Vagina (tissue), 2 donors: ENCODE measurements around the gene NAV2.
A peak's percentile ranks its signal among the peaks of the same experiment; 100 is the strongest.

ENCODE experiments used
- CTCF ChIP-seq, 3 experiments: fragments of 450-650 bp in 2 of 3; fragments of 200-600 bp in 1 of 3; sonication (generic) in 1 of 3; IDR thresholded peaks; one replicate each; pipeline ENCODE4 v1.5.1; 2017 to 2019; ENCODE audit warnings: antibody characterized with exemption in 3 of 3, mild to moderate bottlenecking in 2 of 3, moderate library complexity in 2 of 3
- POLR2A ChIP-seq, 2 donors: fragments of 450-650 bp; IDR thresholded peaks; one replicate each; pipeline ENCODE4 v1.6.1; 2017; ENCODE audit warnings: antibody characterized with exemption in 2 of 2, mild to moderate bottlenecking in 2 of 2, moderate library complexity in 2 of 2

- TF ChIP-seq CTCF (IDR thresholded peaks at IDR 0.05), result peak; percentile 14 to 83 (median 66)
- TF ChIP-seq POLR2A (IDR thresholded peaks at IDR 0.05), result no peak
These were observed 419.4 kb downstream of the NAV2 start for GRCh38 chr11:20131788-20132666.
